IPS-18a (cell line): ENCODE results near the gene TMEM236.

Source experiments
- H3K27ac ChIP-seq: one replicate; pipeline ENCODE4 v1.5.1; 2013; ENCODE audit warnings: low read length
- H3K27me3 ChIP-seq: one replicate; pipeline ENCODE4 v1.6.1; 2013; ENCODE audit warnings: mild to moderate bottlenecking, low read length; ENCODE audit not compliant: control insufficient read depth, insufficient read depth
- H3K36me3 ChIP-seq: one replicate; pipeline ENCODE4 v1.6.1; 2013; ENCODE audit warnings: low read depth, low read length; ENCODE audit not compliant: control insufficient read depth
- H3K4me1 ChIP-seq: one replicate; pipeline ENCODE4 v1.6.1; 2013; ENCODE audit warnings: low read depth, low read length; ENCODE audit not compliant: control insufficient read depth
- H3K4me3 ChIP-seq: one replicate; pipeline ENCODE4 v1.5.1; 2013; ENCODE audit warnings: low read length
- H3K9ac ChIP-seq: one replicate; pipeline ENCODE4 v1.6.1; 2013; ENCODE audit warnings: mild to moderate bottlenecking, low read length, moderate library complexity
- H3K9me3 ChIP-seq: one replicate; pipeline ENCODE4 v1.6.1; 2013; ENCODE audit warnings: low read depth, low read length; ENCODE audit not compliant: control insufficient read depth

Gene TMEM236

DNA sequence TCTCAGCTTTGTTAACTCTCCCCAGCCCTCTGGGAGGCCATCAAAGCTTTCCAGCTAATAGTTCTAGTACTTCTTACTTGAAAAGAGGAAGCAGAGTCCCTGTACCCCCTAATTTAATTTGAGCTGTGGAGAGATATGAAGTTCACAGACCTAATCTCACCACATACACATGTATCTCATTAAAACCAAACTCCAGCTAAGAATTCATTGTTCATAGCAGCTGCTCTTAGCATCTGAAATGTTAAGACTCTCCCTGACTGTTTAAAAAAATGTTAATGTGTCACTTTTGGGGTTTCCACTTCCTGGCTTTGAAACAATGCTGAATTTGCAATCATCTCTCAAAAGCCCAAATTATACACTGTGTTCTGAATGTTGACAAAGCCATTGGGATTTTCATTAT, 41.0 kb downstream of the TMEM236 start:
- no peak overlapping the region for H3K27ac ChIP-seq
- H3K27me3 ChIP-seq, result no peaks in the 10 kb centered on the region
- no peaks in the 10 kb centered on the region for H3K36me3 ChIP-seq
- no peak overlapping the region for H3K4me3 ChIP-seq
- no peaks in the 10 kb centered on the region for H3K9me3 ChIP-seq
- no peak overlapping the region for H3K9ac ChIP-seq
- H3K4me1 ChIP-seq, result no peaks in the 10 kb centered on the region

- H3K27me3 ChIP-seq, result no peaks in the 10 kb centered on the region
- no peak overlapping the region for H3K27ac ChIP-seq
- no peak overlapping the region for H3K4me3 ChIP-seq
- H3K36me3 ChIP-seq, result no peaks in the 10 kb centered on the region
- H3K4me1 ChIP-seq, result no peaks in the 10 kb centered on the region
- no peaks in the 10 kb centered on the region for H3K9me3 ChIP-seq
- H3K9ac ChIP-seq, result no peak overlapping the region
Observed at GRCh38 chr10:17793823-17794644, 42.0 kb downstream of the TMEM236 start.

GRCh38 chr10:17795083-17795482, 43.1 kb downstream of the TMEM236 start:
- Histone ChIP-seq H3K36me3 (no peaks in the 10 kb centered on the region), H3K27ac (no peak overlapping the region), H3K4me3 (no peak overlapping the region), H3K9me3 (no peaks in the 10 kb centered on the region), H3K9ac (no peak overlapping the region), H3K4me1 (no peaks in the 10 kb centered on the region), H3K27me3 (no peaks in the 10 kb centered on the region)

GRCh38 chr10:17795813-17796594, 44.0 kb downstream of the TMEM236 start:
- H3K36me3 ChIP-seq, result no peaks in the 10 kb centered on the region

DNA sequence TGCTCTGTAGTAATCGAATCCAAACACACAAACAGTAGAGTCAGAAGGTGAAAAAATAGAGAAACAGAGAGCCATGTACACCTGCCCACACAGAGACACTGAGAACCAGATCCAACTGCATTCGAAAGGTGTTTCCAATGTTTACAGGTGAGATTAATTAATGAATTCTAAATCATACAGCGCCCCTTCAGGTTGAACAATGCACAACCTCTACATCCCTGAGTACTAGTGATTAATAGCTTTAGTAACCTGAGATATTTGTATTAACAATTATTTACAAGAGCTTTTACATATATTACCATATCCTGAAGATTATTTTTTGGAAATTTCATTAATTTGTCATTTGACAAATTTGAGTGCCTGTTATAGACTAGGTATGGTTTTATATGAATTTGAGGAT, 49.5 kb downstream of the TMEM236 start:
- H3K9ac ChIP-seq, result no peak overlapping the region
- no peaks in the 10 kb centered on the region for H3K27me3 ChIP-seq
- H3K36me3 ChIP-seq, result no peaks in the 10 kb centered on the region
- H3K27ac ChIP-seq, result no peak overlapping the region
- H3K9me3 ChIP-seq, result no peaks in the 10 kb centered on the region
- no peaks in the 10 kb centered on the region for H3K4me1 ChIP-seq
- no peak overlapping the region for H3K4me3 ChIP-seq

More at GRCh38 chr10:17795813-17796594, 44.0 kb downstream of the TMEM236 start:
- H3K27ac ChIP-seq, result no peak overlapping the region
- H3K9me3 ChIP-seq, result no peaks in the 10 kb centered on the region
- H3K4me1 ChIP-seq, result no peaks in the 10 kb centered on the region
- H3K4me3 ChIP-seq, result no peak overlapping the region
- H3K27me3 ChIP-seq, result no peaks in the 10 kb centered on the region
- no peak overlapping the region for H3K9ac ChIP-seq

GRCh38 chr10:17802350-17802749, 50.3 kb downstream of the TMEM236 start:
- no peak overlapping the region for H3K9ac ChIP-seq
- no peaks in the 10 kb centered on the region for H3K27me3 ChIP-seq
- no peaks in the 10 kb centered on the region for H3K36me3 ChIP-seq
- no peaks in the 10 kb centered on the region for H3K9me3 ChIP-seq
- no peaks in the 10 kb centered on the region for H3K4me1 ChIP-seq
- no peak overlapping the region for H3K27ac ChIP-seq
- no peak overlapping the region for H3K4me3 ChIP-seq

GRCh38 chr10:17802976-17803375, 51.0 kb downstream of the TMEM236 start:
- H3K4me1 ChIP-seq, result no peaks in the 10 kb centered on the region
- H3K27ac ChIP-seq, result no peak overlapping the region
- no peaks in the 10 kb centered on the region for H3K36me3 ChIP-seq
- H3K27me3 ChIP-seq, result no peaks in the 10 kb centered on the region
- no peaks in the 10 kb centered on the region for H3K9me3 ChIP-seq
- H3K9ac ChIP-seq, result no peak overlapping the region
- no peak overlapping the region for H3K4me3 ChIP-seq

- no peak overlapping the region for H3K9ac ChIP-seq
- peaks cover 3% of the 10 kb centered on the region for H3K4me1 ChIP-seq
- H3K36me3 ChIP-seq, result no peaks in the 10 kb centered on the region
- H3K9me3 ChIP-seq, result no peaks in the 10 kb centered on the region
- no peak overlapping the region for H3K4me3 ChIP-seq
- no peaks in the 10 kb centered on the region for H3K27me3 ChIP-seq
- no peak overlapping the region for H3K27ac ChIP-seq
Observed at GRCh38 chr10:17805330-17805729, 53.3 kb downstream of the TMEM236 start.

GRCh38 chr10:17805921-17806577, 54.0 kb downstream of the TMEM236 start:
- no peak overlapping the region for H3K4me3 ChIP-seq
- no peaks in the 10 kb centered on the region for H3K27me3 ChIP-seq
- H3K9ac ChIP-seq, result no peak overlapping the region
- H3K9me3 ChIP-seq, result no peaks in the 10 kb centered on the region
- H3K4me1 ChIP-seq, result peaks cover 3% of the 10 kb centered on the region
- no peak overlapping the region for H3K27ac ChIP-seq
- no peaks in the 10 kb centered on the region for H3K36me3 ChIP-seq

DNA sequence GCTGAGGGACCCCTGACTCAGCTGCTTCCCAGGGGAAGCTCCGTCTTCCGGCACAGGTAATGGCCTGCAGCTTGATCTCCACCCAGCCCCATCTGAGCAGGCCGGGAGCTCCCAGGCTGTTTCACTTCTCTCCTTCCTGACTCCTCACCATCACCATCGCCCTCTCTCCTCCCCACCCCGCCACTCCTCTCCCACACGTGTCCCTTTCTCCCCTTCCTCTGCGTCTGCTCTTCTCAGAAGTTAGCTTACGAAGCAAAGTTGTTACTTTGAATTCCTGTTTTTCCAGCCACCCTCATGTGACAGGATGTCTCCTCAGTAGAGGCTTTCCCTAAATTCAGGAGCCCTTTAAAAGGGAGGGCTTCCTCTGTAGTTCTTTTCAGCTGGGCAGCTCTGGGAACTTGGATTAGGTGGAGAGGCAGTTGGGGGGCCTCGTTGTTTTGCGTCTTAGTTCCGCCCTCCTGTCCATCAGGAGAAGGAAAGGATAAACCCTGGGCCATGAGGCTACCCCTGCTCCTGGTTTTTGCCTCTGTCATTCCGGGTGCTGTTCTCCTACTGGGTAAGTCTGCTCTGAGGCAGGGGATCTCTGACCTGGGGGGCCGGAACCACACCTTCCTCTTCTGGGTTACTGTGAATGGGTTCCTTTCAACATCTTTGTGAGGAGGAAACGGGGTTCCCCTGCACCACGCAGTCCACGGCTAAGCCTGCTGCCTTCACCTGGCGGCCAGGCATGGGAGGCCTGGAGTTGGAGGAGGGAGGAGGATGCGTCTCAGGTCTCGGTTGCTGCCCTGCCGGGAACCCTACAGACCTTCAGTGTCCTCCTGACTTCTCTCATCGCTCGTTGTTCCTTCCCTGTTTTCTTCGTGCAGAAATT, 57.2 kb downstream of the TMEM236 start, which contains the start of gene MRC1:
Gene MRC1 (plus strand): TSS at position 378 of the 871 bp plus-strand sequence. CDS start 118 bp downstream, at position 496.
- H3K9me3 ChIP-seq, result no peaks in the 10 kb centered on the region
- peaks cover 3% of the 10 kb centered on the region for H3K4me1 ChIP-seq
- no peak within 1 kb of the TSS for H3K27ac ChIP-seq
- no peaks in the 10 kb centered on the region for H3K36me3 ChIP-seq
- no peak within 1 kb of the TSS for H3K9ac ChIP-seq
- H3K4me3 ChIP-seq, result no peak within 1 kb of the TSS
- H3K27me3 ChIP-seq, result no peaks in the 10 kb centered on the region
